GM19397 (cell line): ENCODE data around the gene NUB1.

Experiments
- ATAC-seq: cut with Tn5 transposase; IDR thresholded peaks from one replicate; pipeline ENCODE4 v1.9.1; 2021; ENCODE audit warnings: mild to moderate bottlenecking, moderate library complexity; ENCODE audit not compliant: unreplicated experiment

The NUB1 gene

GRCh38 chr7:151312831-151313809 lies 28.5 kb upstream of the NUB1 start:
- no peak for ATAC-seq

DNA sequence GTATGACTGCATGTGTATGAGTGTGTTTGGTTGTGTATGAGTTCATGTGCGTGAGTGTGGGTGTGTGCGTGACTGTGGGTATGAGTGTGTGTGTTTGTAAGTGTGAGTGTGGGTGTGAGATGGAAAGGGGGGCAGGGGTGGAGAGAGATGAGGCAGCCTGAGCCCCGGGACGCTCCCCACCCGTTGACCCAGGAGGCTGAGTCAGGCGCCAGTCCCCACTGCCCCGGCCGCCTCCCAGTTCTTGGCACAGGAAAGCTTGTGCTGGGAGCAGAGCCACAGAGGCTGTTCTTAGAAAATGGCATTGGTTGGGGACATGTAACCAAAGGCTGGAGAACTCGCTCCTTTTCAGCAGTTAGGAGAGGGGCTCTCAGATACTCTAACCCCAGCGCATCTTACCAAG lies 27.8 kb upstream of the NUB1 start:
- no peak for ATAC-seq

GRCh38 chr7:151314401-151314800 lies 27.2 kb upstream of the NUB1 start:
- ATAC-seq: no peak

DNA sequence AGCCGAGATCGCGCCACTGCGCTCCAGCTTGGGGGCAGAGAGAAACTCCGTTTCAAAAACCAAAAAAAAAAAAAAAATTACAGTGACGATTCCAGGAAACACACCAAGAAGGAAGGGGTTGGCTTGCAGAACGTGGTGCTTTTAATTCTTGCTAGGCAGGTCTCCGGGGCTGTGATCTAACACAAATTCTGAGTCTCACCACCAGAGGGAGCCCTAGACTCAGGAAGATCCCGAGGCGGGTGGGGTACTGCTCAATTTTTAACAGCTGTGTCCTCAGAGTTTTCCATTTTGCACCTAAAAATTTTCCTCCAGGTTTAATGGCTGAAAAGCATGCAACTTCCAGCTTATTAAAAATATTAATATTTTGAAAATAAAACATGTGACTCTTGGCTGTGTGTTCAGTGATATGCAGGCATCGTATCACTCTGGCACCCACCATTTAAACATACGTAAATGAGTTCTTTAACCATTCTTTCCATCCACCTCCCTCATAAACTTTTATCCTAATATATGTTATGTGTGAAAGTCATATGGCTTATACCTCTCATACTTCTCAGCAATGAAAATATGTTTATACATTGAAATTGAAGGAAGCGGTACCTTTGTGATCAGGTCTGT lies 26.5 kb upstream of the NUB1 start:
- no peak for ATAC-seq

- ATAC-seq: no peak
These were observed 24.7 kb upstream of the NUB1 start for GRCh38 chr7:151316896-151317295.

GRCh38 chr7:151317936-151318335 lies 23.7 kb upstream of the NUB1 start:
- no peak for ATAC-seq

DNA sequence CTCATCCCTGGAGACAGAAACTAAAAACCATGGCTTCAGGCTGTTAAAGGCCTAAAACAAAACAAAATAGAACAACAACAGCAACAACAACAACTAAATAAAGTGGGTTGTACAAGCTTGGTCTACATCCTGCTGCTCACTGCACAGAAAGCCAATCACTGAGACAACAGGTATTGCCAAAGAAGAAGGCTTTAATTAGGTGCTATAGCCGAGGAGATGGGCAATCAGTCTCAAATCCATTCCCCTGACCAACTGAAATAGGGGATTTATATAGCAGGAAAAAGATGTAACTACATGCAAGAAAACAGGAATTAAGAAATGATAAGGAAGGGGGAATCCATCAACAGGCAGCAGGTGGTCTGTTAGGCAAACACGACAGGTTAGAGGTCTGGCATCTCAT lies 22.4 kb upstream of the NUB1 start:
- no peak for ATAC-seq

- no peak for ATAC-seq
These were observed 21.3 kb upstream of the NUB1 start for GRCh38 chr7:151320263-151320845.

DNA sequence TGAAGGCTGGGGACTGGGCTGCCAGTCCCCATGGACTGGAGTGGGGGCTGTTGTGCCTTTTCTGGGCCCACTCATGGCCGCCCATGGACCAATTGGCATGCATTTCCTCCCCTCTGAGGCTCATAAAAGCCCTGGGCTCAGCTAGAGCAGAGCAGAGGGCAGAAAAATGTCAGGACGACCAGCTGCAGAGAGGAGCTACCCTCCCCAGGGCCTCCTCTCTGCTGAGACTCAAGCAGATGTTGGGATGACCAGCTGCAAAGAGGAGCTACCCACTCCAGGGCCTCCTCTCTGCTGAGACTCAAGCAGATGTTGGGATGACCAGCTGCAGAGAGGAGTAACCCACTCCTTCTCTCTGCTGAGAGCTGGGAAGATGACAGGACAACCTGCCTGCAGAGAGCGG lies 20.3 kb upstream of the NUB1 start:
- no peak for ATAC-seq

DNA sequence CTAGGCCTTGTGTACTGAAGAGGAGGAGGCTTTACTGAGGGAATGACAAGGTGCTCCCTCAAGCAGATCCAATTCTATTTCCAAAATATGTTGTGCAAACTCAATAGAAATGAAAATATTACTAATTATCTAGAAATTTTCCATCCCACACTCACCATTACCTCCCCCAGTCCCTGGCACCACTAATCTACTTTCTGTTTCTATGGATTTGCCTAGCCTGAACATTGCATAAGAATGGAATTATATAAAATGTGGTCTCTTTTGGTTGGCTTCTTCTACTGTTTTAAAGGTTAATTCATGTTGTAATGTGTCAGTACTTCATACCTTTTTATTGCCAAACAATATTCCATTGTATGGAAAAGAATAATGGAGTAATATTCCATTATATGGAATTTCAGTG lies 18.7 kb upstream of the NUB1 start:
- no peak for ATAC-seq

- ATAC-seq: no peak
These were observed 14.6 kb upstream of the NUB1 start for GRCh38 chr7:151327022-151327421.

- ATAC-seq: no peak
These were observed 14.0 kb upstream of the NUB1 start for GRCh38 chr7:151327659-151328058.

- ATAC-seq: no peak
These were observed 11.4 kb upstream of the NUB1 start for GRCh38 chr7:151330181-151330580.

GRCh38 chr7:151330661-151331060 lies 11.0 kb upstream of the NUB1 start:
- no peak for ATAC-seq

DNA sequence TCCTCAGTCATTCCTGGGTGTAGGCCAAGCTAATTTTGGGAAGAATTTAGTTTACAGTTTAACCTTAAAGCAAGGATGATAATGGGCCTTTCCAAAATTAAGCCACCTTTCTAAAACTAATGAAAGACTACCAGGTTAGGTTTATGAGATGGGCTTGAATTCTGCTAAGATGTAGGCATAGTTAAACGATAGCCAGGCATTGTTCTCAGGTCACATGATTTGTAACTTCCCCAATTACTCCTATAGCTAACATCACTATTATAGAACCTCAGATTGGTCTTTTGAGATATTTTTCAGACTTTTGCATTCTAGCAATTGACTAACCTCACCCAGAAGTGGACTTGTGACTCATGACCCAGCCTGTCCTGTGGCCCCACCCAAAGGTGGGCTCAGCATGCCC lies 7.0 kb upstream of the NUB1 start:
- no peak for ATAC-seq

- no peak for ATAC-seq
These were observed 5.4 kb upstream of the NUB1 start for GRCh38 chr7:151336027-151336708.

DNA sequence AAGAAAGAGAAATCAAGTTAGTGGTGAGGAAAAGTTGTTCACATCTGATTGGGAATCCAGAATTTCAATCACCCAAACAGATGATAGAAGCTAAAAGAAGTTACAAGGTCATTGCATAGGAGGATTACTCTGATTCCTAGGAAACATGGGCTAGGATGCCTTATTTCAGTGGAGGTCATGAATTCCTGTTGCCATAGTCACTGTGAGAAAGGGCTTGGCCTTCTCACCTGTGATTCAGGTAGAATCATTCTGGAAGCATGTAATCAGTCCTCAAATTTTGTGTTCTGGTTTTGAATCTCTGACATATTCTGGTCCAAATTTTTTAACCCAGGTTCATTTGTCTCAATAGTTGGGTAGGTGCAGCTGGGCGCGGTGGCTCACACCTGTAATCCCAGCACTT lies 4.3 kb upstream of the NUB1 start:
- ATAC-seq: no peak

- ATAC-seq: no peak
These were observed 2.8 kb upstream of the NUB1 start for GRCh38 chr7:151338809-151339208.

DNA sequence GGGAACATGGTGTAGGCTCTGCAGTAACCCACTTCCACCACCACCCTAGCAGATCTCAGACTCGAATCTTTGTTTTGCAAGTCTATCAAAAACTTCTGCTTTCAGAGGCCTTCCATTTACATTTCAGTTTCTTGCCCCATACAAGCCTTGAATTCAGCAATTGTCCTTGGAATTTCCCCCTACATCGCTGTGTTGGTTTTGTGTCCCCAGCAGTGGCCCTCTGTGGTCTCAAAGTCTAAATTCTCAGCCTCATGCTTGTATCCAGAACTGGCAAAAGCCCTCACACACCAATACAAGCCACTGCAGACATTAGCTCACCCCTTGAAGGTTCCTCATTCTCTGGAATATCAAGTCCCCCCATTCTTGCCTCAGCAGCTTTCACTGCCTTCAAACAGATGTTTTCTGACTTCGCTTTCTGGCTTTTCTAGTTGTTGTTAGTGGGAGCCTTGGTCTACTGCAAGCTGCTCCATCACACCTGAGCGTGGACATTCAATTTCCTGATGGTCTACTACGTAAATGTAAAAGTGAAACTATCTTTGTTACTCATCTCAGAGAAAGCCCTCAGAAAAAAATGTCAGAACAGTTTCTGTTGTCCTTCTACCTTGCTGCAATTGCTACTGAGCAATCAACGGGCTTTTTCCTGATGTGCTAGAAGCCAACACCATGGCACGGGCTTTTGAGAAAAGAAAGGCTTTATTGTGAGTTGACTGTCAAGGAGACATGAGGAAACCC lies 1.8 kb upstream of the NUB1 start:
- ATAC-seq: peak; percentile 35

- no peak for ATAC-seq
These were observed 737 bp upstream of the NUB1 start for GRCh38 chr7:151340794-151341356.
